ENCODE measurements around the gene ZNF2.
A peak's percentile ranks its signal among the peaks of the same experiment; 100 is the strongest.

- TF ChIP-seq CTCF (IDR thresholded peaks at IDR 0.05): peak; percentile 60
- no peak for TF ChIP-seq EZH2 (IDR thresholded peaks at IDR 0.05; ENCODE audit: borderline replicate concordance, insufficient read depth, low read depth, low read length, poor library complexity, severe bottlenecking)
These were observed 66.1 kb downstream of the ZNF2 start for GRCh38 chr2:95231723-95232122.

All from B cell (primary cell).